ENCODE data around the gene NANOS1. TPM values are rescaled to one million over a fixed set of nuclear protein-coding genes. Genes with fewer than 3 reads are reported as not detected.
A peak's percentile ranks its signal among the peaks of the same experiment; 100 is the strongest.

Gene NANOS1
- total and polyA plus RNA-seq, 2 experiments from 2014 or later = 1.0 to 2.5 TPM

DNA sequence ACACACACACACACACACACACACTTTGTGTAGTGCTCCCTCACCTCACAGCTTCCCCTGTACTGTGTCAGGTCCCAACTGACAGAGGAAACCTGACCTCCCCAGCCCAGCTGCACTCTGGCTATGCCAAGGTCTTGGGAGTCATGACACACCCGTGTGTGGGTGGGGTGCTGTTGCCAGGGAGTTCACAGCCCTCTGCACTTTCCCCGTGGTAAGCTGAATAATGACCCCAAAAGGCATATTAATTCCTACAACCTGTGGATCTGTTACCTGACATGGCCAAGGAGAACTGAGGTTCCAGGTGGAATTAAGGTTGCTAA lies 8.9 kb upstream of the NANOS1 start:
- Histone ChIP-seq H3K27me3 (no peaks in the 10 kb centered on the region), H3K4me1 (ENCODE audit: low read depth) (no peaks in the 10 kb centered on the region), H3K4me3 (no peak overlapping the region), H3K9me3 (ENCODE audit: low read depth) (no peaks in the 10 kb centered on the region), H3K27ac (no peak overlapping the region), H3K36me3 (no peaks in the 10 kb centered on the region)
- DNase-seq (ENCODE audit: low read depth in 1 of 2, low spot score in 1 of 2) = no peak
- TF ChIP-seq, protein P1, sequence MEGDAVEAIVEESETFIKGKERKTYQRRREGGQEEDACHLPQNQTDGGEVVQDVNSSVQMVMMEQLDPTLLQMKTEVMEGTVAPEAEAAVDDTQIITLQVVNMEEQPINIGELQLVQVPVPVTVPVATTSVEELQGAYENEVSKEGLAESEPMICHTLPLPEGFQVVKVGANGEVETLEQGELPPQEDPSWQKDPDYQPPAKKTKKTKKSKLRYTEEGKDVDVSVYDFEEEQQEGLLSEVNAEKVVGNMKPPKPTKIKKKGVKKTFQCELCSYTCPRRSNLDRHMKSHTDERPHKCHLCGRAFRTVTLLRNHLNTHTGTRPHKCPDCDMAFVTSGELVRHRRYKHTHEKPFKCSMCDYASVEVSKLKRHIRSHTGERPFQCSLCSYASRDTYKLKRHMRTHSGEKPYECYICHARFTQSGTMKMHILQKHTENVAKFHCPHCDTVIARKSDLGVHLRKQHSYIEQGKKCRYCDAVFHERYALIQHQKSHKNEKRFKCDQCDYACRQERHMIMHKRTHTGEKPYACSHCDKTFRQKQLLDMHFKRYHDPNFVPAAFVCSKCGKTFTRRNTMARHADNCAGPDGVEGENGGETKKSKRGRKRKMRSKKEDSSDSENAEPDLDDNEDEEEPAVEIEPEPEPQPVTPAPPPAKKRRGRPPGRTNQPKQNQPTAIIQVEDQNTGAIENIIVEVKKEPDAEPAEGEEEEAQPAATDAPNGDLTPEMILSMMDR (IDR thresholded peaks at IDR 0.05; ENCODE audit: low read depth, low read length) = no peak

DNA sequence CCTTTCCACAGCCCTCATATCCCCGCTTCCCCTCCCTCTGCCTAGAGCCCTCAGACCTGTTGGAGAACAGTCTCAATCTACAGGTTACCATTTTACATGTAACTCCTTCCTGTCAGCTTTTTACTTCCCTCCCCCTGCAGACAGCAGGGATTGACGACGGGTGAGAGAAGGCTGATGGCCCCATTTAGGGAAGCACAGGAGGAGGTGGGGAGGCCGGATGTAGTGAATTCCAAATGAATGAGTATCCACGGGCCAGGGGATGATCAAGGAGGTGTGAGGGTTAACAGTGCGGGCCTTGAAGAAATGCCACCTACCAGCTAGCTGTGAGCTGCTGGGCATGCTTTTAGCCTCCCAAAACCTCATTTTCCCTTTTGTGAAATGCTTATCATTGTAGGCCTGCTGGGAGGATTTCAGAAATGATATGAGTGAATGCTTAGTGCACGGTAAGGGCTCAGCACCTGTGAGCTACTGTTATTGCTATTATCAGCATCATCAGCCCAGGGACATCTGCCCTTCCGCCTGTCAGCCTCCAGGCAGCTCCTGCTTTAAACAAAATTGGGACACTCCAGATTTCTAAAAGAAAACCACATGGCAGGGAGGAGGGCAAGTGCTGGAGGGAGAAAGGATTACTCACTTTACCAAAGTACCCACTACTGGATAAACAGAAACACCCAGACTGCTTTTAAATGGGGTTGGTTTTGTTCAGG lies 6.5 kb upstream of the NANOS1 start:
- TF ChIP-seq, protein P1 (IDR thresholded peaks at IDR 0.05; ENCODE audit: low read depth, low read length) = no peak
- DNase-seq (ENCODE audit: low read depth in 1 of 2, low spot score in 1 of 2) = peak in 1 of 2 donors; percentile 46
- Histone ChIP-seq H3K27me3 (no peaks in the 10 kb centered on the region), H3K27ac (no peak overlapping the region), H3K9me3 (ENCODE audit: low read depth) (no peaks in the 10 kb centered on the region), H3K4me1 (ENCODE audit: low read depth) (no peaks in the 10 kb centered on the region), H3K4me3 (no peak overlapping the region), H3K36me3 (no peaks in the 10 kb centered on the region)

DNA sequence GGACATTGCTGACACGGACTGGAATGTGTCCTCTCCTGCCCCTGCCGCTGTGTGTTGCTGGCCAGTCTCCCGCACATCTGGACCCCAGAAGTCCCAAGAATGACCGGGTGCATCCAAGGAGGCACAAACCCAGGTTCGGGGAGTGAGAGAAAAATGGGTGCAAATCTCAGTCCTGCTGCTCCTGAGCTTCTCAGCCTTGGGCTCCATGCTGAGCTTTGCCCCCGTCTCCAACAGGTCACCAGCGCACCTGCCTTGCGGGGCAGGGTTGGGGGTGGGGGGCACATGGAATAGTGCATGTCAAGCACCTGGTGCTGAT lies 6.0 kb upstream of the NANOS1 start:
- no peaks in the 10 kb centered on the region for H3K36me3 ChIP-seq
- H3K27me3 ChIP-seq = no peaks in the 10 kb centered on the region
- no peak overlapping the region for H3K4me3 ChIP-seq
- TF ChIP-seq, protein P1 (IDR thresholded peaks at IDR 0.05; ENCODE audit: low read depth, low read length) = no peak
- no peaks in the 10 kb centered on the region for H3K4me1 ChIP-seq (ENCODE audit: low read depth)
- H3K9me3 ChIP-seq (ENCODE audit: low read depth) = no peaks in the 10 kb centered on the region
- no peak overlapping the region for H3K27ac ChIP-seq
- no peak for DNase-seq (ENCODE audit: low read depth in 1 of 2, low spot score in 1 of 2)

DNA sequence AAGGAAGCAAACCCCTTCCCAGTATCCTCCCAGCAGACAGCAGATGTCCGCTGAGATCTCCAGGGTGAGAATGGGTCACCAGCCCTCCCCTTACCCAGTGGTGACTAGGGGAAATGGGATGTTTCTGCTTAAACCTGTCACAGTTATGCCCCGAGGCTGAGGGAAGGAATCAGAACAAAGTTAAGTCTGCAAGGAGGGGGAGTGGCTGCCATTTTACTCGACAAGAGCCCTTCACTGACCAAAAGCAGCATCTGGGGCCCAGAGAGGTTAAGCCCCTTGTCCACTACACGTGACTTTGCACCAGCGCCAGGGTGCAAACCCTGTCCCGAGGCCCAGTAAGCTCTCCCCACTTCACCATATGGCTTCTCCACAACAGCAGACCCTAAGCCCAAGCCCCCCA lies 4.6 kb upstream of the NANOS1 start:
- TF ChIP-seq, protein P1 (IDR thresholded peaks at IDR 0.05; ENCODE audit: low read depth, low read length) = no peak

DNA sequence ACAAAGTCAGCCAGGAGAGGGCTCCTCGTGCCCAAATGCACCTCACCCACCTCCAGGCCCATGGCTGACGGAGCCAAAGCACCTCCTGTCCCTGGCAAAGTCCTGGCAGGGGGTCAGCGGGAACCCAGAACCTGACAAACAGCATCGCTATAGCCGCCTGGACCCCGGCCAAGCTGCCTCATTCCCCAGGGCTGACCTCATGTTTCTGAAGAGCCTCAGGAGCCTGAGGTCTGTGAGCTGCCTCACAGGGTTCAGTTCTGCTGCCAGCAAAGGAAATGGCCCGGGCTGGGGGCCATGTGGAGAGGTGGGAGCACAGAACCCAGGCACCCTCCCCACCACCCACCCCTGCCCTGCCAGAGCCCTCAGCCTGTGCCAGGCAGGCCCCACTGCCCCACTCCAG lies 4.2 kb upstream of the NANOS1 start:
- no peaks in the 10 kb centered on the region for H3K9me3 ChIP-seq (ENCODE audit: low read depth)
- no peak overlapping the region for H3K27ac ChIP-seq
- no peaks in the 10 kb centered on the region for H3K36me3 ChIP-seq
- H3K27me3 ChIP-seq = no peaks in the 10 kb centered on the region
- H3K4me3 ChIP-seq = no peak overlapping the region
- peak; percentile 32 to 75 for DNase-seq (ENCODE audit: low read depth in 1 of 2, low spot score in 1 of 2)
- H3K4me1 ChIP-seq (ENCODE audit: low read depth) = no peaks in the 10 kb centered on the region
- TF ChIP-seq, protein P1 (IDR thresholded peaks at IDR 0.05; ENCODE audit: low read depth, low read length) = no peak

More for the DNA sequence above, 4.6 kb upstream of the NANOS1 start:
- DNase-seq (ENCODE audit: low read depth in 1 of 2, low spot score in 1 of 2) = no peak
- H3K4me3 ChIP-seq = no peak overlapping the region
- H3K36me3 ChIP-seq = no peaks in the 10 kb centered on the region
- H3K4me1 ChIP-seq (ENCODE audit: low read depth) = no peaks in the 10 kb centered on the region
- no peak overlapping the region for H3K27ac ChIP-seq
- no peaks in the 10 kb centered on the region for H3K9me3 ChIP-seq (ENCODE audit: low read depth)
- no peaks in the 10 kb centered on the region for H3K27me3 ChIP-seq

All from cardiac muscle cell (in vitro differentiated cells and primary cell).